ENCODE data around the gene OSER1.

Gene OSER1

DNA sequence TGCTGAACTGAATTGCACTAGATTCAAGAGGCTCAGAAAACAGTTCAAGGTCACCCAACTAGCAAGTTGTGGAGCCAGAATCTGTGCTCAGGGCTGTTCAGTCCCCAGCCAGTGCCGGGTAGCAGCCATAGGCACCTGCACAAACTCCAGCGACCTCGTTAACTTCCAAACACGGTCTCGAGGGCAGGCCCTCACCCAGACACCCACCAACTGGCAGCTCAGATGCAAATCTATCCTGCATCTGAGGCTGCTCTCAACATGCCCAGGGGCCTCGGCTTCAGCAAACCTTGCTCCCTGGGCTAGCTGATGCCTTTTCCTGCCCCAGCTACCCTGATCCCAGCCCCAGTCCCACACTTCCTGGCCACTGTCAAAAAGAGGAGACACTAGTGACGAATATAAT lies 27.3 kb downstream of the OSER1 start:
- no peak overlapping the region for H3K4me3 ChIP-seq (ENCODE audit: low read depth, low read length)
- no peak for DNase-seq (ENCODE audit: low read depth)

DNA sequence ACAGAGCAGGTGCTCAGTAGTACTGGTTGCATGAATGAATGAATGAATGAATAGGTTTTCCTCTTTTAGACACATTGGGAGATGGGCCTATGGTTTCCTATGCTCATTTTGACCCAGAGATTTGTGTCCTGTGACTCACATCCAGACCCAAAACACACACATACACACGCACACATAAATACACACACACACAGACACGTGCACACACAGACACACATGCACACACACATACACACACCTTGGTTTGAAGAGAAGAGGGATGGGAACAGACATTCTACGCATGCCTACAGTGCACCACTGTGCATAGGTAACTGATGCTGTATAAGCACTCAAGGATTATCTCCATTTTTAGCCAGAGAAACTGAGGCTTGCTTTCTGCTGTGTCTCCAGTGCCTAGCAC lies 27.7 kb downstream of the OSER1 start:
- no peak overlapping the region for H3K4me3 ChIP-seq (ENCODE audit: low read depth, low read length)
- DNase-seq (ENCODE audit: low read depth) = no peak

GRCh38 chr20:44182135-44182765 lies 28.3 kb downstream of the OSER1 start:
- no peak for DNase-seq (ENCODE audit: low read depth)
- no peak overlapping the region for H3K4me3 ChIP-seq (ENCODE audit: low read depth, low read length)

GRCh38 chr20:44181611-44182010 lies 29.0 kb downstream of the OSER1 start:
- H3K4me3 ChIP-seq (ENCODE audit: low read depth, low read length) = no peak overlapping the region
- no peak for DNase-seq (ENCODE audit: low read depth)

GRCh38 chr20:44180814-44181213 lies 29.8 kb downstream of the OSER1 start:
- DNase-seq (ENCODE audit: low read depth) = no peak
- no peak overlapping the region for H3K4me3 ChIP-seq (ENCODE audit: low read depth, low read length)

GRCh38 chr20:44176833-44177534 lies 33.6 kb downstream of the OSER1 start:
- no peak overlapping the region for H3K4me3 ChIP-seq (ENCODE audit: low read depth, low read length)
- DNase-seq (ENCODE audit: low read depth) = no peak

DNA sequence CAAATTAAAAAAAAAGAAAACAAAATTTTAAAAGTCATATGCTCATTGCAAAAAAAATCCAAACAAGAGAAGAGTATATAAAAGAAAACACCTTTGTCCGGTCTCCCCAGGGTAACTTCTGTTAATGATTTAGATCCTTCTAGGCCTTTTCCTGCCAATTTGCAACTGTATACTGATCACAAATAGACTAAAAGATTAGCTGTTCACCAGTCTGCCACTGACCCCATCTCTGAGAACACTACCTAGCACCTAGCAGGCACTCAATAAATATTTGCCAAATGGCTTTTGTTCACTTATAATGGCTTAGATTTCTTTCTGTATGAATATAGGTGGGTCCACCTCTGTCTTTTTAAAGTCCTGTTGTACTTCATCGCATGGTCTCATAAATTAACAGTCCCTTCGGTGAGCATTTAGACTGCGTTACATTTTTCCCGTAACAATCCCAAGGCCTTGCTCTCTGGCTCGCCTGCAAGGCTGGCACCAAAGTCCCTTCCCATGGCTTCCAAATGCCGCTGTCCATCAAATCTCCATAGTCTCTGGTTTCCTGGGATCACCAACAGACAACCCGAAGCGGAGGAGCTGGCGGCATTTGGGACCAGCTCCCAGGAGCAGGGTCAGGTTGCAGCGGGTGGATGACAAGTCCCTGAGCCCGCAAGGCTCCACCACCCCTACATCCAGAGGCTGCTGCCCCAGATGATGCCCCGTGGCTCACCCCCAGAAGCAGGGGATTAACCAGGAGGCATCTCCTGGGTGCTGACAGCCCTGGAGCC lies 35.4 kb downstream of the OSER1 start:
- H3K4me3 ChIP-seq (ENCODE audit: low read depth, low read length) = no peak overlapping the region

DNA sequence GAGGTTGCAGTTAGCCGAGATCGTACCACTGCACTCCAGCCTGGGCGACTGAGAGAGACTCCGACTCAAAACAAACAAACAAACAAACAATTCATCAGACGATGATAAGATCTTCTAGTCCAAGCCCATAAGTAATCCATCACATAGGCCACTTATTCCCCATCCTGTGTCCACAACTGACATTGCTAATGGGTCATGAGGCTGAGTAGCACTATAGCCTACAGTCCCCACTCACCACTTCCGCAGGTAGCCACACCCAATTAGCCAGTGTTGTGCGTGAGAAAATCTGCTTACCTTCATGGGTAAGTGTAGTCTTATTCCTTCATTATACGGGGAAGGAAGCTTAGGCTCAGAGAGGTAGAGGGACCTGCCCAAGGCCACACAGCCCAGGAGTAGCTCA lies 36.7 kb downstream of the OSER1 start:
- no peak overlapping the region for H3K4me3 ChIP-seq (ENCODE audit: low read depth, low read length)
- DNase-seq (ENCODE audit: low read depth) = no peak

More for the DNA sequence above, 35.4 kb downstream of the OSER1 start:
- no peak for DNase-seq (ENCODE audit: low read depth)

DNA sequence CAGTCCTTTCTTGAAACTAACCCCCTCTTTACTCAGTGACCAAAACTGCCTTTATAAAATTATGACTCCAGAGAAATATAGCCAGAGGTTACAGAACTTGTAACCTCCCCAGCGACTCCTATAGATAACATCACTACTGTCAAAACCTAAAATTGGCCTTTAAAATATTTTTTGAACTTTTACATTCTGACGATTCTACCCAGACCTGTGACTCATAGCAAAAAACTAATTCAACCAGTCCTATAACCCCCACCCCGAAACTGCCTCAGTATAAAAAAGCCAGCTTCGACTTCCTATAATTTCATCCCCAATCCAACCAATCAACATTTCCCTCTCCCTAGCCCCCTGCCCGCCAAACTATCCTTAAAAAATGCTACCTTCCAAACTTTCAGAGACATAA lies 37.5 kb downstream of the OSER1 start:
- H3K4me3 ChIP-seq (ENCODE audit: low read depth, low read length) = no peak overlapping the region
- no peak for DNase-seq (ENCODE audit: low read depth)

DNA sequence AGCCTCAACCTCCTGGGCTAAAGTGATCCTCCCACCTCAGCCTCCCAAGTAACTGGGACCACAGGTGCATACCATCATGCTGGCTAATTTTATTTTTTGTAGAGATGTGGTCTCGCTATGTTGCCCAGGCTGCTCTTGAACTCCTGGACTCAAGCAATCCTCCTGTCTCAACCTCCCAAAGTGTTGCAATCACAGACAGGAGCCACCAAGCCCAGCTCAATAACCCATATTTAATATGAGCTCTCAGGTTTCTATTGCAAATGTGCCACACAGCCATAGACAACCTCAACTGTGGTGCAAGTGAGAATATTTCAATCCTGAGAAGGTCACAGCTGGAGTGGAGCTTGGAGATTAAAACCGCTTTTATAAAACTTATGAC lies 38.0 kb downstream of the OSER1 start:
- no peak overlapping the region for H3K4me3 ChIP-seq (ENCODE audit: low read depth, low read length)
- no peak for DNase-seq (ENCODE audit: low read depth)

GRCh38 chr20:44171775-44172571 lies 38.6 kb downstream of the OSER1 start:
- DNase-seq (ENCODE audit: low read depth) = no peak
- H3K4me3 ChIP-seq (ENCODE audit: low read depth, low read length) = no peak overlapping the region

DNA sequence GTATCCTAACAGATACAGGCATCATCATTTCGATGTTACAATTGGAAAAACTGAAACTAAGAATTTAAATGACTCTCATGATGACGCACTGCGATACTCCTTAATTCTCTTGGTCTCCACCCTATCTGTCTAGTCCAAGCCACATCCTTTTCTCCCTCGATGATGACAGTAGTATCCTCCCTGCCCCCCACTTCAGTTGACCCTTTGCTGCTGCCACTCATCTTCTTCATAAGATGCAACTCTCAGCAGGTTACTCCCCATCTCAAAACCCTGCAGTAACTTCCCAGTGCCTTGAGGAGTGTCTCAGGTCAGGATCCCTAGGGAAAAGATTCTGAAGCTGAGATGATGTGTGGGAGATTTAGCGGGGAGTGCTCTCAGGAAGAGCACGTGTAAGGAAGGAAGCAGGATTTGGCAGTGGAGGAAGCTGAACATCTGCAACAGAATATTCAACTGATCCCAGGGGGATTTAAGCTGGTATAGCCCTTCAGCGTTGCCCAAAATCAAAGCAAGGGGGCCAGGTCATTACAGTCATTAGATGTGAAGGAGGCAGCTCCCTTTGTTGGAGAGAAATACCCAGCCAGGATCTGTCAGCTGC lies 39.7 kb downstream of the OSER1 start:
- no peak overlapping the region for H3K4me3 ChIP-seq (ENCODE audit: low read depth, low read length)
- no peak for DNase-seq (ENCODE audit: low read depth)

DNA sequence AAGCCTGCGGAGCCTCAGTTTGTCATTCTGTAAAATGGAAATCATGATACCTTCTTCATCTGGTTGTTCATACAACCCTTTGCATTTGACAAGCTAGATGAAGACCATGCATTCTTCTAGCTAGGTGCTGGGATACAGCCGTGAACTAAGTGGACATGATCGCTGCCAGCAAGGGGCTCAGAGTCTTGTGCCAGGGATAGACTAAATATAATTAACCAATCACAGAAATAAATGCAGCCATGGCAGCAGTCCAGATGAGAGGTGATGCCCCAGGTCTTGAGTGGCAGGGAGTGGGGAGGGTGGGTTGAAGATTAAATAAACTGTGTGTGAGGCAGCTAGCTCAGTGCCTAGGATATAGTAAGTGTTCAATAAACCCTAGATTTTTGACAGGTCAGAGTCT lies 42.8 kb downstream of the OSER1 start:
- H3K4me3 ChIP-seq (ENCODE audit: low read depth, low read length) = no peak overlapping the region
- DNase-seq (ENCODE audit: low read depth) = no peak

DNA sequence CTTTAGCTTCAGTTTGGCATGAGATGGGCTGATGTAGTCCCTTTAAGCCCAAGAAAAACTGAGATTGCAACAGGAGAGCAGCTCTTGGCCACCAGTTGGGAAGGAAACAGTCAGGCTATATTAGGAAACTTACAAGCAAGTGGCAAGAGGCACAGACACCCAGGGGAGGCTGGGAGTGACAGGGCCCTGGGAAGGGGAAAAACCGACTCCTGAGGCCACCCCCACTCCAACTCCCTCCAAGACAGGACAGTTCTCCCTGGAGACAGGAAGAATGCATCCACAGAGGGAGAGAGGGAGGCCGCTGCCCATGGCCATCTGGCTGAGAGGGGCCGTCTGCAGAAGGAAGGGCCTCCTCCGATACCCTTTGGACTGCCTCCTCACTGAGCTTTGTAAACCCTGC lies 44.1 kb downstream of the OSER1 start:
- no peak for DNase-seq (ENCODE audit: low read depth)
- H3K4me3 ChIP-seq (ENCODE audit: low read depth, low read length) = no peak overlapping the region

DNA sequence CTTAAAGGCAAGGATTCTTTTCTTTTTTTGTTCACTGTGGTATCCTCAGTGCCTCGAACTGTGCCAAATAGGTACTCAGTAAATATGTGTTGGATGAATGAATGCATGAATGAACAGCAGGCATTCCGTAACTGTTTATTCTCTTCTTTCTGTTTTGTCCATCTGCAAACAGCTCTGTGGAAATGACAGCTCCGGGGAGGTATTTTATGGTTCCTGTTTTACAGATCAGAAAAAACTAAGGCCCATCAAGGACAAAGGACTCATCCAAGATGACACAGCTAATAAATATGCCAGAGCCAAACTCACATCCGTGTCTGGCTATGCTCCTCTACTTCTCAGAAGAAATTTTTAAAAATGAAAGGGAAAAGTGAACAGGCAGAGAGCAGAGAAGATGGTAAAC lies 44.6 kb downstream of the OSER1 start:
- no peak for DNase-seq (ENCODE audit: low read depth)
- H3K4me3 ChIP-seq (ENCODE audit: low read depth, low read length) = no peak overlapping the region

- no peak overlapping the region for H3K4me3 ChIP-seq (ENCODE audit: low read depth, low read length)
- no peak for DNase-seq (ENCODE audit: low read depth)
Measured at GRCh38 chr20:44160133-44160532, 50.4 kb downstream of the OSER1 start.

DNA sequence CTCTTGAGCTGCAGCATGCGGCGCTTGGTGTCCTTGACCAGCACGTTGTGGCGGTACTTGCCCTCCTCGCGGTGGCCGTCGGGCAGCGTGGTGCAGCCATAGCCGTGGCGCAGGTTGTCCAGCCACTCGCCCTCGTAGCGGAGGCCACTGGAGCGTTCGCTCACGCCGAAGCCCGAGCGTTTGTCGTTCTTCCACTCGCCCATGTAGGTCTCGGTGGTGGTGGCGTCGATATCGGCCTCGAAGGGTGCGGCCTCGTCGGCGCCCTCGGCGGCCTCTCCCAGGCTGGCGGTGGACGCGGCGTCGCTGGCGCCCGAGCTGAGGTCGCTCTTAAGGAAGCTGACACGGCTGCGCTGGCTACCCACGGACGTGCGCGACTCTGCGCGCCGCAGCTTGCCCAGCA lies 50.9 kb downstream of the OSER1 start:
- H3K4me3 ChIP-seq (ENCODE audit: low read depth, low read length) = no peak overlapping the region
- DNase-seq (ENCODE audit: low read depth) = no peak

DNA sequence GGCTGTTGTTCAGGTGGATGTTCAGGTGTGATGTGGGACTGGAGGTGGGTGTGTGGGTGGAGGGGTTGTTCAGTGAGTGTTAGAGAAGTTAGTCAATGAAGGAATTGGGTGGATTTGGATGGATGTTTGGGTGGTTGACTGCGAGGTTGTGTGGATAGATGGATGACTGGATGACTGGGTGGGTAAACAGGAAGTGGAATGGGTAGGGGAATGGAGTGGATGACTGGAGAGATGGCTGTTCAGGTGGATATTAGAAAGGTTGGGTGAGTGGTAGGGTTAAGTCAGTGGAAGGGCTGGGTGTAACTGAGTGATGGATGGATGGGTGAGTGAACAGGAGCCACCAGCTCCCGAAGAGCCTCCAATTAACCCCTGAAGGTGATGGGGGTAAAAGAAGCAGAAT lies 51.4 kb downstream of the OSER1 start:
- no peak for DNase-seq (ENCODE audit: low read depth)

GRCh38 chr20:44157061-44157460 lies 53.5 kb downstream of the OSER1 start:
- no peak overlapping the region for H3K4me3 ChIP-seq (ENCODE audit: low read depth, low read length)
- no peak for DNase-seq (ENCODE audit: low read depth)

More for the DNA sequence above, 51.4 kb downstream of the OSER1 start:
- H3K4me3 ChIP-seq (ENCODE audit: low read depth, low read length) = no peak overlapping the region

All from skeletal muscle cell (primary cell).